Stimulated activated CD4-positive, alpha-beta T cell treated with anti-CD3 and anti-CD28 coated beads, Interleukin-1b, Interleukin-23, amount 100 ng/mL, for 48 hours (primary cell): ENCODE results near the gene ZNF74.
"Not testable (repeated sequence)": the region's sequence is repeated elsewhere in the genome, so short reads cannot be mapped to it uniquely, and the experiment has no call there.

ENCODE experiments used
- DNase-seq: peaks from one replicate; pipeline ENCODE4 v3.0.0-alpha.2; 2020

ZNF74 gene

GRCh38 chr22:20393705-20394476, at the start of gene ZNF74:
Gene ZNF74 (plus strand): TSS chr22:20394151. CDS start chr22:20394629, 478 bp downstream.
- peak; percentile 83 for DNase-seq

- not testable (repeated sequence) for DNase-seq
Measured at GRCh38 chr22:20346553-20346952, 47.4 kb upstream of the ZNF74 start.

GRCh38 chr22:20352536-20352935, 41.4 kb upstream of the ZNF74 start:
- DNase-seq = not testable (repeated sequence)

- no peak for DNase-seq
Measured at GRCh38 chr22:20354238-20354975, 39.5 kb upstream of the ZNF74 start.

- DNase-seq = not testable (repeated sequence)
Measured at GRCh38 chr22:20355939-20356636, 37.9 kb upstream of the ZNF74 start.

GRCh38 chr22:20356906-20357305, 37.0 kb upstream of the ZNF74 start:
- not testable (repeated sequence) for DNase-seq

GRCh38 chr22:20357967-20358366, 36.0 kb upstream of the ZNF74 start:
- DNase-seq = not testable (repeated sequence)

- DNase-seq = not testable (repeated sequence)
Measured at GRCh38 chr22:20358503-20359239, 35.3 kb upstream of the ZNF74 start.

- DNase-seq = not testable (repeated sequence)
Measured at GRCh38 chr22:20360261-20360660, 33.7 kb upstream of the ZNF74 start.

GRCh38 chr22:20360866-20361751, 32.8 kb upstream of the ZNF74 start:
- not testable (repeated sequence) for DNase-seq

- not testable (repeated sequence) for DNase-seq
Measured at GRCh38 chr22:20361752-20362229, 32.2 kb upstream of the ZNF74 start.

- DNase-seq = not testable (repeated sequence)
Measured at GRCh38 chr22:20362403-20362802, 31.5 kb upstream of the ZNF74 start.

GRCh38 chr22:20364335-20365260, 29.4 kb upstream of the ZNF74 start:
- not testable (repeated sequence) for DNase-seq

- not testable (repeated sequence) for DNase-seq
Measured at GRCh38 chr22:20366841-20367240, 27.1 kb upstream of the ZNF74 start.

- not testable (repeated sequence) for DNase-seq
Measured at GRCh38 chr22:20368875-20369274, 25.1 kb upstream of the ZNF74 start.

GRCh38 chr22:20371687-20372086, 22.3 kb upstream of the ZNF74 start:
- not testable (repeated sequence) for DNase-seq

GRCh38 chr22:20372406-20372854, 21.5 kb upstream of the ZNF74 start:
- DNase-seq = not testable (repeated sequence)

GRCh38 chr22:20373195-20373706, 20.7 kb upstream of the ZNF74 start:
- DNase-seq = not testable (repeated sequence)

- DNase-seq = not testable (repeated sequence)
Measured at GRCh38 chr22:20374130-20374529, 19.8 kb upstream of the ZNF74 start.

GRCh38 chr22:20376281-20376680, 17.7 kb upstream of the ZNF74 start:
- DNase-seq = not testable (repeated sequence)
